ENCODE data around the gene ZBTB6.
A peak's percentile ranks its signal among the peaks of the same experiment; 100 is the strongest.

Gene ZBTB6

DNA sequence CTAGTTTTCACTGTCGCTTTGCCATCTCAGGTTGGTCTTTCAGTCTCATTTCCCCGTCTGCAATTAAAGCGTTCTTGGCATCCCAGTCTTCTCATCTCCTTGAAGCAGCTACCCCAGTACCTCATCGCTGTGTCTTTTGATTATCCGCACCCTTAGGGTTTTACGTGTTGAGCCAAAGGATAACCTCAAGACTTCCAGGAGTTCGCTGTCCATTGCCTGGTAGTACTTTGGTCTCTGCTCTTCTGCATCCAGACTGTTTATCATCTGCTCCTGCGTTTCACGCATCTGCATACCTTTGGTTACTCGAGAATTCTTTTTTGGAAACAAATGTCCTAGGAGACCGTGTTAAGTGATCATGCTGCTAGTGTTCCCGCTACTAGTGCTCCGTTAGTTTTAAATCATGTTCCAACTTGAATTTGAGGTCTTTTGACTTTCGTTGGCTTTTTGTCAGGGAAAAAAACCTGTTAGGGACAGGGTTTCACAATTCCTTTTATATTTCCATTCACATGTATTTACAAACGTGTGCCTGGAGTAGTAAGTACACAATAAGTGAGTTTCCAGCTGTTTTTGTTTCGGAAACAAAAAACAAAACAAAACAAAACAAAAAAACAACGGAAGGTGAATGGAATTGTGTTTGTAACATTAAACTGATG lies 28.6 kb upstream of the ZBTB6 start:
- H3K9ac ChIP-seq (ENCODE audit: low read depth in 1 of 2, low read length in 2 of 2), result peak overlapping the region; percentile 49 to 87
- peaks cover 17 to 26% of the 10 kb centered on the region in 2 donors for H3K4me1 ChIP-seq (ENCODE audit: control insufficient read depth in 1 of 2, insufficient read depth in 2 of 2, low read length in 2 of 2)
- H3K27me3 ChIP-seq (ENCODE audit: control insufficient read depth in 1 of 2, insufficient read depth in 2 of 2, low read length in 2 of 2), result no peaks in the 10 kb centered on the region
- no peaks in the 10 kb centered on the region for H3K9me3 ChIP-seq (ENCODE audit: control insufficient read depth in 1 of 2, low read length in 2 of 2)
- H3K4me3 ChIP-seq (ENCODE audit: low read depth in 1 of 2, low read length in 2 of 2), result peak overlapping the region; percentile 90 to 91
- H3K27ac ChIP-seq (ENCODE audit: low read depth, low read length), result peak overlapping the region; percentile 87
- H3K36me3 ChIP-seq (ENCODE audit: control insufficient read depth in 1 of 2, insufficient read depth in 2 of 2, low read length in 2 of 2), result peaks cover 0 to 7% of the 10 kb centered on the region in 2 donors

DNA sequence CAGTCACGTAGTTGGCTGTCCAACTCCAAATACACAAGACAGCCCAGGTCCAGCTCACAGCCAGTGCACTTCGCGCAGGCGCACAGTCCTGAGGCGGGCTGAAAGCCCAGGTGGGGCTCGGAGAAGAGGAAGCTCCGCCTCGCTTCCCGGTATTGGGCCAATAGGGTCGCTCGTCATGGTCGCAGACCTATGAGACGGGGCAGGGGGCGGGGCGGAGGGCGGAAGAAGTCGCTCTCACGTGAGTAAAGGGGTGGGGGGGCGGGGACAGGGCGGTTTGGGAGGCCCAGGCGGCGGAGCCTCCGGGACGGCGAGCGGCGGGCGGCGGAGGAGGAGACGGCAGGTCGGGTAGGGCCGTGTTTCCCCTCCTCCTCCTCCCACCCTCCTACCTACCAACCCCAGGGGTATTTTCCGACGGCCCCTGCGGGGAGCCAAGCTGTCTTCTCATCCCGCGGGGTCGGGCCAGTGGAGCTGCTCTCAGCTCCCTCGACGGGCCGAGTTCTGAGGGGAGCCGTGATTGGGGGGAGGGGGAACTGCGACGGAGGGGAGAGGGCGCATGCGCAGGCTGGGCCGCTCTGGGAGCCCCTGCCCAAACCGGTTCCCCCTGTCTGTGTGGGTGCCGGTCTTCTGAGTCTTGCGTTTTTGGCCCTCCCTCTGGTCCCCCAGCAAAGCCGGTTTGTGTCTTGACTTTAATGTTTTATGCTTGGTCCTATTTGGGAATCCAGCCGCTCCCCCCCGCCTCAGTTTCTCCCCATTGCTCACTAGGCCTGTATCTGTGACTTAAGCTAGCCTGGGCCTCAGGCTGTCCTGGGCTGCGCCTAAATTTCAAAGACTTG lies 27.8 kb upstream of the ZBTB6 start, which contains the start of gene RABGAP1:
Gene RABGAP1, plus strand, starts transcription at position 272 of the 833 bp plus-strand sequence. CDS start 16,040 bp downstream, outside the sequence.
- H3K4me3 ChIP-seq (ENCODE audit: low read depth in 1 of 2, low read length in 2 of 2), result peak within 1 kb of the TSS; percentile 90 to 91
- H3K9me3 ChIP-seq (ENCODE audit: control insufficient read depth in 1 of 2, low read length in 2 of 2), result no peaks in the 10 kb centered on the region
- H3K27ac ChIP-seq (ENCODE audit: low read depth, low read length), result peak within 1 kb of the TSS; percentile 87
- H3K4me1 ChIP-seq (ENCODE audit: control insufficient read depth in 1 of 2, insufficient read depth in 2 of 2, low read length in 2 of 2), result peaks cover 17 to 19% of the 10 kb centered on the region in 2 donors
- peak within 1 kb of the TSS; percentile 76 to 87 for H3K9ac ChIP-seq (ENCODE audit: low read depth in 1 of 2, low read length in 2 of 2)
- H3K27me3 ChIP-seq (ENCODE audit: control insufficient read depth in 1 of 2, insufficient read depth in 2 of 2, low read length in 2 of 2), result no peaks in the 10 kb centered on the region
- H3K36me3 ChIP-seq (ENCODE audit: control insufficient read depth in 1 of 2, insufficient read depth in 2 of 2, low read length in 2 of 2), result peaks cover 4 to 13% of the 10 kb centered on the region in 2 donors

DNA sequence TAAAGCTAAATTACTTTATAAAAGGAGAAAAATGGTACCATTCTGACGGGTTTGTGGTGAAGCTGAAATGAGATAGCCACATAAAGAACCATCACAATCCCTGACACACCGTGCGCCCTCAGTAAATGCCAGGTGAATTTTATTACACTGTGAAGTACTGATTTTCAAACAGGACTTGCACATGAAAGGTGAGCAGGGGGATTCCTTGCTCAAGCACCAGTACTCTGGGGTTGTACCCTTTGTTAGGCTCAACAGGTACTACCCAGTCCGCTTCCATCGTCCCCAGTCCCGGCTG lies 27.3 kb upstream of the ZBTB6 start:
- peaks cover 13 to 17% of the 10 kb centered on the region in 2 donors for H3K4me1 ChIP-seq (ENCODE audit: control insufficient read depth in 1 of 2, insufficient read depth in 2 of 2, low read length in 2 of 2)
- H3K36me3 ChIP-seq (ENCODE audit: control insufficient read depth in 1 of 2, insufficient read depth in 2 of 2, low read length in 2 of 2), result peaks cover 4 to 13% of the 10 kb centered on the region in 2 donors
- H3K27me3 ChIP-seq (ENCODE audit: control insufficient read depth in 1 of 2, insufficient read depth in 2 of 2, low read length in 2 of 2), result no peaks in the 10 kb centered on the region
- peak overlapping the region; percentile 37 for H3K27ac ChIP-seq (ENCODE audit: low read depth, low read length)
- H3K9ac ChIP-seq (ENCODE audit: low read depth in 1 of 2, low read length in 2 of 2), result peak overlapping the region in 1 of 2 donors; percentile 76
- H3K4me3 ChIP-seq (ENCODE audit: low read depth in 1 of 2, low read length in 2 of 2), result peak overlapping the region; percentile 67 to 75
- no peaks in the 10 kb centered on the region for H3K9me3 ChIP-seq (ENCODE audit: control insufficient read depth in 1 of 2, low read length in 2 of 2)

DNA sequence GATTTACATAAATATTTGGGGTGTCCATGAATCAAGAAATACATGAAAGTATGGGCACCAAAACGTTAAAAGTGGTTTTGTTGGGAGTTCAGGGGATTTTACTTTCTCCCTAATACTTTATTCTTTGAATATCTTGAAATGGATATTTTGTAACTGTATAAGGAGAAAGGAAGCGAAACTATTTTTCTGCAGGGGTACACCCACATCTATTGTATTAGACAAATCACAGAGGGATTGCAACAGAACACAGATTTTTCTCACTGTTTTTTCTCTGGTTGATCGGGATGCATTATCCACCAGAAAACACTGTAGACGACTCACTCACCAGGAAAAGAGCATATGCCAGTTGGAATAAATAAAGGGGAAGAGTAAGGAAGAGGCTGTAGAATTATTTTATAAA lies 26.5 kb upstream of the ZBTB6 start:
- peaks cover 4 to 13% of the 10 kb centered on the region in 2 donors for H3K36me3 ChIP-seq (ENCODE audit: control insufficient read depth in 1 of 2, insufficient read depth in 2 of 2, low read length in 2 of 2)
- no peak overlapping the region for H3K27ac ChIP-seq (ENCODE audit: low read depth, low read length)

DNA sequence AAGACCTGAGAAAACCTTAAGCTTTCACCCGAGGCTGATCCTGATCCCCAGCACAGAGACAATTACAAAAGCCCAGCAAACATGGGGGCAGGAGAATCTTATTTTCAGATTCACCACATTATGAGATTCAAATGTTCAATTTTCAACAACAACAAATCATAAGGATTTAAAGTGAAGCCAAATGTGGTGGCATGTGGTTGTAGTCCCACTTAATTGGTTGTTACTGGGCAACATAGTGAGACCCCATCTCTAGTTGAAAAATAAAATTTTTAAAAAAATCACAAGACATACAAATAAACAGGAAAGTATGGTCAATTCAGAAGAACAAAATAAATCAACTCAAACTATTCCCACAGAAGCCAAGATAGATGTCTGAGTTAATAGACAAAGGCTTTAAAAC lies 23.8 kb upstream of the ZBTB6 start:
- Histone ChIP-seq H3K36me3 (ENCODE audit: control insufficient read depth in 1 of 2, insufficient read depth in 2 of 2, low read length in 2 of 2) (peaks cover 4 to 13% of the 10 kb centered on the region in 2 donors), H3K4me3 (ENCODE audit: low read depth in 1 of 2, low read length in 2 of 2) (no peak overlapping the region), H3K27me3 (ENCODE audit: control insufficient read depth in 1 of 2, insufficient read depth in 2 of 2, low read length in 2 of 2) (no peaks in the 10 kb centered on the region), H3K9ac (ENCODE audit: low read depth in 1 of 2, low read length in 2 of 2) (no peak overlapping the region), H3K4me1 (ENCODE audit: control insufficient read depth in 1 of 2, insufficient read depth in 2 of 2, low read length in 2 of 2) (peaks cover 10 to 15% of the 10 kb centered on the region in 2 donors), H3K27ac (ENCODE audit: low read depth, low read length) (no peak overlapping the region), H3K9me3 (ENCODE audit: control insufficient read depth in 1 of 2, low read length in 2 of 2) (no peaks in the 10 kb centered on the region)

More for the DNA sequence above, 26.5 kb upstream of the ZBTB6 start:
- Histone ChIP-seq H3K9ac (ENCODE audit: low read depth in 1 of 2, low read length in 2 of 2) (no peak overlapping the region), H3K9me3 (ENCODE audit: control insufficient read depth in 1 of 2, low read length in 2 of 2) (no peaks in the 10 kb centered on the region), H3K27me3 (ENCODE audit: control insufficient read depth in 1 of 2, insufficient read depth in 2 of 2, low read length in 2 of 2) (no peaks in the 10 kb centered on the region), H3K4me3 (ENCODE audit: low read depth in 1 of 2, low read length in 2 of 2) (no peak overlapping the region), H3K4me1 (ENCODE audit: control insufficient read depth in 1 of 2, insufficient read depth in 2 of 2, low read length in 2 of 2) (peaks cover 9 to 17% of the 10 kb centered on the region in 2 donors)

DNA sequence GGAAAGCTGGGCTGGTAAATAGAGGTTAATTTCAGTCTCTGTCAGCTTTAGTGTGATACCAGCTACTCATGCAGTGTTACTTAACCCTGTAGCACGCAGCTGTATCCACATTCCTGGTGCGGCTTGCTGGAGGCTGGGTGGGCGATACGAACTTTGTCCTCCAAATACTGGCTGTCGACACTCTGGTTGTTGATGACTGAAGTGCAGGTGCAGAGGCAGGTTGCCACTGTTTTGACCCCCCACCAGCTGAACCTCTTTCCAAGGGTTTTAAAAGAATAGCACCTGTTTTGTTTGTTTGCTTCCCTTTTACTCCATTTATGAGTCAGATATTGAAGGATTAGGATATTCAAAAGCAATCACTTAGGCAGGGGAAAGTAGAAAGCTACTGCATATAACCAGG lies 23.3 kb upstream of the ZBTB6 start:
- H3K36me3 ChIP-seq (ENCODE audit: control insufficient read depth in 1 of 2, insufficient read depth in 2 of 2, low read length in 2 of 2), result peaks cover 4 to 13% of the 10 kb centered on the region in 2 donors
- H3K4me1 ChIP-seq (ENCODE audit: control insufficient read depth in 1 of 2, insufficient read depth in 2 of 2, low read length in 2 of 2), result peaks cover 6 to 12% of the 10 kb centered on the region in 2 donors
- H3K9ac ChIP-seq (ENCODE audit: low read depth in 1 of 2, low read length in 2 of 2), result no peak overlapping the region
- no peak overlapping the region for H3K4me3 ChIP-seq (ENCODE audit: low read depth in 1 of 2, low read length in 2 of 2)
- no peaks in the 10 kb centered on the region for H3K9me3 ChIP-seq (ENCODE audit: control insufficient read depth in 1 of 2, low read length in 2 of 2)
- no peaks in the 10 kb centered on the region for H3K27me3 ChIP-seq (ENCODE audit: control insufficient read depth in 1 of 2, insufficient read depth in 2 of 2, low read length in 2 of 2)
- no peak overlapping the region for H3K27ac ChIP-seq (ENCODE audit: low read depth, low read length)

DNA sequence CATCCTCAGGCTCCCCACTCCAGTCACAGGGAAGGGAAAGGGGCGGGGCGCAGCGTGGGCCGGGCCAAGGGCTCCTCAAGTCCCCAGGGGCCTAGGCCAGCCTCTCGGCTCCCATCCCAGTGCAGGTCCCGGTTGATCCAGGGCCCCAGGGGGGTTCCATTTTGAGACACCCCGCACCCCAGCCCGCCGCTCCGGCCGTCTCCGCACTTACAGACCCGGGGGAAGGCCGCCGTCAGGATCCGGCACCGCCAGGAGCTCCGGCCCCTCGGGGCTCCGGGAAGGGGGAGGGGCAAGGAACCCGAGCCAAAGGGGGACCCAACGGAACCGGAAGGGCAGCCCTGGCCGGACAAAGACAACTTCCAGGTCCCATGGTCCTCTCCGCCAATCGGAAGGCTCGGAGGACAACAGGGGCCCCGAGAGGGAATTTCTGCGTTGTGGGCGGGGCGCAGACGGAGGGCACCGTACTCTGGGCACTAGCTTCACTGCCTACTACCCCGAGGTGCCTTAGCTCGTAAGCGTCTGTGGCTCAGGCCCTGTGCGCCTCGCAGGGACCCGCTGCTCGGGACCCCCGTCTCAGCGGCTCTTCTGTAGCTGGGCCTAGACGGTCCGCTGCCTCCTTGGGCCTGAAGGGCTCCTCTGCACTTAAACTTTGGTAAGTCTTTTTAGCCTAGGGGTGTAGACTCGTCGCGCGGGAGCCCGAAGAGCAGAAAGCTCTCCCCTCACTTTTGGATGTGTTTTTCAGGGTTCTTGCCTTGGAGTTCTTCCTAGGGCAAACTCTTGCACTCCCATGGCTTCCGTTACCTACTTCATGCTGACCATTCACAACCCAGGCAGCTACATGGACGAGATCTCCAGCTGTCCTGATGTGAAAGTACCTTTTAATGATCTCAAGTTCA lies 18.4 kb upstream of the ZBTB6 start, which contains the start of gene ZBTB26:
Gene ZBTB26, minus strand, starts transcription at position 287 of the 896 bp plus-strand sequence. CDS start 11,578 bp downstream, outside the sequence.
- peak within 1 kb of the TSS; percentile 85 to 89 for H3K4me3 ChIP-seq (ENCODE audit: low read depth in 1 of 2, low read length in 2 of 2)
- H3K9me3 ChIP-seq (ENCODE audit: control insufficient read depth in 1 of 2, low read length in 2 of 2), result no peaks in the 10 kb centered on the region
- H3K9ac ChIP-seq (ENCODE audit: low read depth in 1 of 2, low read length in 2 of 2), result peak within 1 kb of the TSS; percentile 71 to 75
- no peaks in the 10 kb centered on the region for H3K27me3 ChIP-seq (ENCODE audit: control insufficient read depth in 1 of 2, insufficient read depth in 2 of 2, low read length in 2 of 2)
- H3K36me3 ChIP-seq (ENCODE audit: control insufficient read depth in 1 of 2, insufficient read depth in 2 of 2, low read length in 2 of 2), result peaks cover 3% of the 10 kb centered on the region in 2 donors
- peaks cover 14 to 21% of the 10 kb centered on the region in 2 donors for H3K4me1 ChIP-seq (ENCODE audit: control insufficient read depth in 1 of 2, insufficient read depth in 2 of 2, low read length in 2 of 2)
- peak within 1 kb of the TSS; percentile 44 for H3K27ac ChIP-seq (ENCODE audit: low read depth, low read length)

DNA sequence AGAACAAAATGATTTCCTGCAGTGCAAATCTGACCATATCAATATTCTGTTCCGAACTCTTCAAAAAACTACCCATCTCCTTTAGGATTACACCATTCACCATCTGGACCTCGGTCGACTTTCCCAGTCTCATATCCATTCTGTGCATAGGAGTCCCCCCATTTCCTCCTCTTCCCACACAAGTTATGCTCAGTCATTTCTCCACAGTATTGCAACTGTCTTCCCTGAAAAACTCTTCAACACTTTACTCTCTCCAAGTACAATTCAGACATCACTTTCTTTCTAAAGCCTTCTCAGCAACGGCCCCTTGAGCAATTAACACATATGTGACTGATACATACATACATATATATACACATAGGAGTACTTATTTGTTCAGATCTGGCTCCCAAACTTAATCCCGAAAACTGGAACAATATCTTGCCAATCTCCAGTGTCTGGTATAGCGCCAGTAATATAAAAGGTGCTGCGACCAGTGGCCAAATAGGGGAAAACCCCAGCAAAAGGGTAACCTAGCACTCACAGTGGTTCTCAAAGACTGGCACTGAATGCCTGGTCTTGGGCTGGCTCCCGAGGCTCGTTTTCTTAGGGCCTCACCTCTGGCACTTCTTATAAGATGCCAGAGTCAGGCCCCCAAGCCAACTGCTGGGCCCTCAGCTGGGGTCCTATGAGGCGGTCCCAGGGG lies 17.6 kb upstream of the ZBTB6 start:
- peak overlapping the region; percentile 71 to 75 for H3K9ac ChIP-seq (ENCODE audit: low read depth in 1 of 2, low read length in 2 of 2)
- H3K9me3 ChIP-seq (ENCODE audit: control insufficient read depth in 1 of 2, low read length in 2 of 2), result no peaks in the 10 kb centered on the region
- no peaks in the 10 kb centered on the region for H3K27me3 ChIP-seq (ENCODE audit: control insufficient read depth in 1 of 2, insufficient read depth in 2 of 2, low read length in 2 of 2)
- peak overlapping the region; percentile 85 to 89 for H3K4me3 ChIP-seq (ENCODE audit: low read depth in 1 of 2, low read length in 2 of 2)
- peaks cover 14 to 21% of the 10 kb centered on the region in 2 donors for H3K4me1 ChIP-seq (ENCODE audit: control insufficient read depth in 1 of 2, insufficient read depth in 2 of 2, low read length in 2 of 2)
- H3K27ac ChIP-seq (ENCODE audit: low read depth, low read length), result peak overlapping the region; percentile 44
- no peaks in the 10 kb centered on the region for H3K36me3 ChIP-seq (ENCODE audit: control insufficient read depth in 1 of 2, insufficient read depth in 2 of 2, low read length in 2 of 2)

DNA sequence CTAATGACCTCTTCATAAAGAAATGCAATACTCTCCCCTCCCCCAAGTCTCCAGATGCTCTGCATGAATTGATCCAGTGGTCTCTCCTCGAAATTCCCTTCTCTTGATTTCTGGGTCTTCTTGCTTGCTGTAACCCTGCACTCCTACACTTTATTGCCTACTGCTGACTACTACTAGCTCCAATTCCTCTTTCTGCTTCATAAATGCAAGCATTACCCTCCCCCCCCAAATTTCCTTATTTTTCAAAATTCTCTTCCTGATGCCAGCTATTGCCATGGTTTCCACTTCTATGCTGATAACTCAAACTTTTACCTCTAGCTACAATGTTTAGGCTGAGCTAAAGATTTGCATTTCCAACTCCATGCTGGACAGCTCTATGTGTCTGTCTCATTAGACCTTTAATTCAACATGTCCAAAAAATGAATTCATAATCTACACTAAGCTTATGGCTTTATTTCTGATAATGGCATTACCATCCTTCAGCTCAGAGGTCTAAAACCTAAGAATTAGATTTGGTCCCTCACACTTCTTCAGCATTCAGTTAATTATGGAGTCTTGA lies 16.8 kb upstream of the ZBTB6 start:
- H3K27ac ChIP-seq (ENCODE audit: low read depth, low read length), result no peak overlapping the region
- no peak overlapping the region for H3K9ac ChIP-seq (ENCODE audit: low read depth in 1 of 2, low read length in 2 of 2)
- peaks cover 14 to 21% of the 10 kb centered on the region in 2 donors for H3K4me1 ChIP-seq (ENCODE audit: control insufficient read depth in 1 of 2, insufficient read depth in 2 of 2, low read length in 2 of 2)
- peak overlapping the region; percentile 85 to 89 for H3K4me3 ChIP-seq (ENCODE audit: low read depth in 1 of 2, low read length in 2 of 2)
- no peaks in the 10 kb centered on the region for H3K9me3 ChIP-seq (ENCODE audit: control insufficient read depth in 1 of 2, low read length in 2 of 2)
- no peaks in the 10 kb centered on the region for H3K27me3 ChIP-seq (ENCODE audit: control insufficient read depth in 1 of 2, insufficient read depth in 2 of 2, low read length in 2 of 2)
- H3K36me3 ChIP-seq (ENCODE audit: control insufficient read depth in 1 of 2, insufficient read depth in 2 of 2, low read length in 2 of 2), result no peaks in the 10 kb centered on the region
